ENCODE data around the gene TLE2. TPM values are rescaled to one million over a fixed set of nuclear protein-coding genes. Genes with fewer than 3 reads are reported as not detected.

Gene TLE2
- total RNA-seq, 1 donor from 2014 or later = 13.7 TPM

GRCh38 chr19:3058821-3059314 is 29.8 kb upstream of the TLE2 start:
- H3K4me3 Mint-ChIP-seq (ENCODE audit: unreplicated experiment) = no peak overlapping the region
- DNase-seq (ENCODE audit: low spot score) = no peak
- no peak for TF ChIP-seq CTCF (IDR thresholded peaks at IDR 0.05)
- H3K27me3 Mint-ChIP-seq (ENCODE audit: low read depth) = no peaks in the 10 kb centered on the region
- H3K36me3 Mint-ChIP-seq (ENCODE audit: low read depth) = peaks cover 18% of the 10 kb centered on the region
- H3K27ac Mint-ChIP-seq (ENCODE audit: unreplicated experiment) = no peak overlapping the region
- H3K4me1 Mint-ChIP-seq (ENCODE audit: low read depth) = peaks cover 19% of the 10 kb centered on the region
- no peaks in the 10 kb centered on the region for H3K9me3 Mint-ChIP-seq (ENCODE audit: low read depth)

- no peak for DNase-seq (ENCODE audit: low spot score)
- Mint-ChIP-seq H3K4me1 (ENCODE audit: low read depth) (peaks cover 19% of the 10 kb centered on the region), H3K36me3 (ENCODE audit: low read depth) (peaks cover 18% of the 10 kb centered on the region), H3K4me3 (ENCODE audit: unreplicated experiment) (no peak overlapping the region), H3K27ac (ENCODE audit: unreplicated experiment) (no peak overlapping the region), H3K27me3 (ENCODE audit: low read depth) (no peaks in the 10 kb centered on the region), H3K9me3 (ENCODE audit: low read depth) (no peaks in the 10 kb centered on the region)
- TF ChIP-seq CTCF (IDR thresholded peaks at IDR 0.05) = no peak
Measured at GRCh38 chr19:3058009-3058820, 29.1 kb upstream of the TLE2 start.

GRCh38 chr19:3057275-3057714 is 28.2 kb upstream of the TLE2 start:
- Mint-ChIP-seq H3K36me3 (ENCODE audit: low read depth) (peaks cover 18% of the 10 kb centered on the region), H3K27ac (ENCODE audit: unreplicated experiment) (no peak overlapping the region), H3K4me1 (ENCODE audit: low read depth) (peaks cover 19% of the 10 kb centered on the region), H3K4me3 (ENCODE audit: unreplicated experiment) (no peak overlapping the region), H3K9me3 (ENCODE audit: low read depth) (no peaks in the 10 kb centered on the region), H3K27me3 (ENCODE audit: low read depth) (no peaks in the 10 kb centered on the region)
- TF ChIP-seq CTCF (IDR thresholded peaks at IDR 0.05) = no peak
- DNase-seq (ENCODE audit: low spot score) = no peak

- no peak for DNase-seq (ENCODE audit: low spot score)
- TF ChIP-seq CTCF (IDR thresholded peaks at IDR 0.05) = no peak
- H3K4me3 Mint-ChIP-seq (ENCODE audit: unreplicated experiment) = no peak overlapping the region
- H3K9me3 Mint-ChIP-seq (ENCODE audit: low read depth) = no peaks in the 10 kb centered on the region
- H3K36me3 Mint-ChIP-seq (ENCODE audit: low read depth) = peaks cover 18% of the 10 kb centered on the region
- H3K4me1 Mint-ChIP-seq (ENCODE audit: low read depth) = peaks cover 19% of the 10 kb centered on the region
- H3K27me3 Mint-ChIP-seq (ENCODE audit: low read depth) = no peaks in the 10 kb centered on the region
- H3K27ac Mint-ChIP-seq (ENCODE audit: unreplicated experiment) = no peak overlapping the region
Measured at GRCh38 chr19:3056417-3057088, 27.5 kb upstream of the TLE2 start.

GRCh38 chr19:3055741-3056416 is 26.8 kb upstream of the TLE2 start:
- Mint-ChIP-seq H3K4me1 (ENCODE audit: low read depth) (peaks cover 17% of the 10 kb centered on the region), H3K27me3 (ENCODE audit: low read depth) (no peaks in the 10 kb centered on the region), H3K36me3 (ENCODE audit: low read depth) (peaks cover 18% of the 10 kb centered on the region)

More at GRCh38 chr19:3055741-3056416, 26.8 kb upstream of the TLE2 start:
- TF ChIP-seq CTCF (IDR thresholded peaks at IDR 0.05) = no peak
- Mint-ChIP-seq H3K9me3 (ENCODE audit: low read depth) (no peaks in the 10 kb centered on the region), H3K4me3 (ENCODE audit: unreplicated experiment) (no peak overlapping the region), H3K27ac (ENCODE audit: unreplicated experiment) (no peak overlapping the region)
- DNase-seq (ENCODE audit: low spot score) = no peak

Data from chondrocyte (in vitro differentiated cells).